Measurements from ENCODE around the gene SHOC1.
A peak's percentile ranks its signal among the peaks of the same experiment; 100 is the strongest.

Gene SHOC1

DNA sequence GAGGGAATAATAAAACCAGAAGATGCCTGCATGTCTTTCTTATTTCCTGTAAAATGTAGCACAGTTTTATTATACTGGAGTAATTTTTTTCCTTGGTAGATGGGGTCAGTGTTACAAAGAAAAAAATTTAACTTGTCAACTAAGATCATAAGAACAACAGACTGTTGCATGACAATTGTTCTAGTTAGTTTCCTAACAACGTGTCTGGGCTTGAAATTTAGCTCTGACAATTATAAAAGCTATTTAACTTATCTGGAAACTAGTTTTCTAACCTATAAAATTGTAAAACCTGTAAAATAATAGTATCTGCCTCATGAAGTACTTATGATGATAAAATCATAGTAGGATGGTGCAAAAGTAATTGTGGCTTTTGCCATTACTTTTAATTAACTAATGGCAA lies 4.9 kb downstream of the SHOC1 start:
- H3K27ac ChIP-seq: no peak overlapping the region
- TF ChIP-seq CTCF (conservative IDR thresholded peaks at IDR 0.05): no peak

- no peak overlapping the region for H3K27ac ChIP-seq
- TF ChIP-seq CTCF (conservative IDR thresholded peaks at IDR 0.05): no peak
Observed at GRCh38 chr9:111783857-111784256, 10.9 kb downstream of the SHOC1 start.

DNA sequence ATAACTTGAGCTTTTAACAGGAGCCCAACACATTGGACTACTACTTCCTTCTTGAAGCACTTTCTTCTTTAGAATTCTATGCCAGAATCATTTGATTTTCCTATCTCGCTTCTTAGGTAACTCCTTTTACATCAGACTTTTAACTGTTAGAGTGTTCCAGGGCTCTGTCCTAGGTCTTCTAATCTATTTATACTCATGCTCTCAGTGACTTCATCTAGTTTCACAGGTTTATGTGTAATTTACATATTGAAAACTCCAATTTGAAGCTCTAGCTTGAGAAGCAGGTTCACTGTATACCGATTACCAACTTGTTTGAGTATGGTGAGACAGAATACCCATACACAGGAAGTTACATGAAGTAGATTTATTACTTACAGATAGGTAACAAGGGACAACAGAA lies 11.3 kb downstream of the SHOC1 start:
- no peak for TF ChIP-seq CTCF (conservative IDR thresholded peaks at IDR 0.05)
- no peak overlapping the region for H3K27ac ChIP-seq

- H3K27ac ChIP-seq: no peak overlapping the region
- no peak for TF ChIP-seq CTCF (conservative IDR thresholded peaks at IDR 0.05)
Observed at GRCh38 chr9:111766066-111766465, 28.7 kb downstream of the SHOC1 start.

GRCh38 chr9:111762556-111762955 lies 32.2 kb downstream of the SHOC1 start:
- no peak overlapping the region for H3K27ac ChIP-seq
- no peak for TF ChIP-seq CTCF (conservative IDR thresholded peaks at IDR 0.05)

- peak; percentile 95 for TF ChIP-seq CTCF (conservative IDR thresholded peaks at IDR 0.05)
- no peak overlapping the region for H3K27ac ChIP-seq
Observed at GRCh38 chr9:111759762-111760639, 34.7 kb downstream of the SHOC1 start.

DNA sequence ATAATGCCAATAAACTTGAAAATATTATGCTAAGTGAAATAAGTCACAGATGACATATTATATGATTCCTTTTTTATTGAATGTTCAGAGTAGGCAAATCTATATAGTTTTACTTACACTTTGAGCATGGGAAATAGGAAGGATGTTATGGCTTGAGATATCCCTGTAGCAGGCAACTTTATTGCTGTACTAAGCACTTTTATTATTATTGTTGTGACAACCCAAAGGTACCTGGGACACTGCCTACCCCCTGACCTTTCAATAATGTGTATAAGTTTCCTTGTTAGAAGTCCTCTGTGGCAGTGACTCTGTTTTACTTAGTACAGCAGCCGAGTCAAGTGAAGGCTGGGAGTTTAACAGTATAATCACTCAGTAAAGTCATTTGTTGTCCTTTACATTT lies 39.9 kb downstream of the SHOC1 start:
- H3K27ac ChIP-seq: no peak overlapping the region
- TF ChIP-seq CTCF (conservative IDR thresholded peaks at IDR 0.05): no peak

Measured in VCaP (cell line).